Prostate gland (tissue), 2 donors: ENCODE measurements around the gene UNC119B. TPM values are rescaled to one million over a fixed set of nuclear protein-coding genes. Genes with fewer than 3 reads are reported as not detected.

Experiments
- DNase-seq: peaks from one replicate; pipeline ENCODE4 v3.0.0-alpha.2; 2019; ENCODE audit warnings: low spot score
- H3K27ac ChIP-seq, 2 donors: fragments of 200-600 bp; sonication (generic); 2 replicates each; pipeline ENCODE4 v1.5.1; 2017 to 2019
- H3K27me3 ChIP-seq: fragments of 200-600 bp; sonication (generic); replicated peaks from 2 replicates; pipeline ENCODE4 v1.5.1; 2019; ENCODE audit not compliant: insufficient read depth
- H3K36me3 ChIP-seq, 2 donors: fragments of 200-600 bp; sonication (generic); 1 replicate in 1 of 2; 2 replicates in 1 of 2; pipeline versions ENCODE4 v1.5.1 to v1.8.1; 2017 to 2019
- H3K4me1 ChIP-seq: fragments of 200-600 bp; sonication (generic); replicated peaks from 2 replicates; pipeline ENCODE4 v1.5.1; 2019
- H3K4me3 ChIP-seq, 2 donors: fragments of 200-600 bp; sonication (generic); 2 replicates each; pipeline ENCODE4 v1.5.1; 2017 to 2019
- H3K9me3 ChIP-seq: fragments of 200-600 bp; sonication (generic); 2 replicates; pipeline ENCODE4 v1.5.1; 2017
- CTCF ChIP-seq, 4 experiments: fragments of 200-600 bp in 2 of 4; fragments of 450-650 bp in 2 of 4; sonication (generic) in 2 of 4; IDR thresholded peaks; 1 replicate in 3 of 4; 2 replicates in 1 of 4; pipeline ENCODE4 v1.5.1; 2016 to 2019; ENCODE audit warnings: antibody characterized with exemption in 4 of 4, mild to moderate bottlenecking in 2 of 4, moderate library complexity in 2 of 4
- POLR2A ChIP-seq: fragments of 450-650 bp; IDR thresholded peaks from one replicate; pipeline ENCODE4 v1.6.1; 2016; ENCODE audit warnings: antibody characterized with exemption, mild to moderate bottlenecking
- POLR2AphosphoS5 ChIP-seq: sonication (generic); formaldehyde crosslinking; IDR thresholded peaks from one replicate; pipeline ENCODE4 v1.6.1; 2017; ENCODE audit warnings: antibody characterized with exemption
- WGBS: methylation state at CpG from one replicate; pipeline ENCODE4 v1.1.5; 2018; 5-methylcytosine and 5-hydroxymethylcytosine counted together
- intact Hi-C: fragments of 100-400 bp; cut with DNase I; formaldehyde crosslinking; loops from one replicate; pipeline ENCODE4 v1.14.2; 2022
- total RNA-seq, 2 donors: library from RNA; depleted of rRNA; stranded (reverse); fragments of >200 nt; gene quantifications; one replicate each; pipeline ENCODE4 v1.1.0, GENCODE V29; 2016

The UNC119B gene
- 10 to 100 TPM; 26.0 to 41.9 TPM for total RNA-seq

DNA sequence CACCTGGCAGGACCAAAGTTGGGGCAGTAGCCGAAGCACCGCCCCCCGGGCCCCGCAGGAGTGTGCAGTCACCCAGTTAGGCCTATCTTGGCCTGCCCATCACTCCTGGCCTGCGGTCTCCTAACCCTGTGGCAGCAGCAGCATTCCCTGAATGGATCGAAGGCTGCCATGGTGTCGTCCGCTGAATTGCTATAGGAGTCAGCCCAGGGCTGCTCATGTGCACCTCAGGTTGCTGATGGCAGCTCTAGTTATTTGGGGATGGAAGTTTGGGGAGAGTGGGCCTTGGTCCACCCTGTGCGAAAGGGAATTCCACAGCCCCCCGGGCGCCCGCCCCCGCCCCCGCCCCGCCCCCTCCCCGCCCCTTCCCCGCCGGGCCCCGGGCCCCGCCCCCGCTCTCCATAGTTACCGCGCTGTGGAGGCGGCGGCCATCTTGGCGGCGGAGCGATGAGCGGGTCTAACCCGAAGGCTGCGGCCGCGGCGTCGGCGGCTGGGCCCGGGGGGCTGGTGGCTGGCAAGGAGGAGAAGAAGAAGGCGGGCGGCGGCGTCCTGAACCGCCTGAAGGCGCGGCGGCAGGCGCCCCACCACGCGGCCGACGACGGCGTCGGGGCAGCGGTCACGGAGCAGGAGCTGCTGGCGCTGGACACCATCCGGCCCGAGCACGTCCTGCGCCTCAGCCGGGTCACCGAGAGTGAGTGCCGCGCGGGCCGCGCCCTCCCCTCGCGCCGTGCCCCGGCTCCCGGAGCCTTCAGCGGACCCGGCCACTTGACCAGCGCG, at the start of gene UNC119B:
Gene UNC119B (plus strand): TSS at position 428 of the 774 bp plus-strand sequence. CDS start 17 bp downstream, at position 445.
- TF ChIP-seq POLR2AphosphoS5 (no peak), POLR2A (peak; percentile 41)
- DNase-seq: peak; percentile 62
- WGBS: under 1% methylated on average over 41 of the region's 76 CpGs
- Histone ChIP-seq H3K27ac (peak within 1 kb of the TSS; percentile 92 to 94), H3K27me3 (no peaks in the 10 kb centered on the region), H3K36me3 (no peaks in the 10 kb centered on the region), H3K9me3 (no peaks in the 10 kb centered on the region), H3K4me3 (peak within 1 kb of the TSS; percentile 94 to 97), H3K4me1 (no peaks in the 10 kb centered on the region)
- intact Hi-C loops: loop anchor here (2.0 kb wide), 2 partner anchors 23 to 129 kb away; partner anchors contain the start of genes MLEC and POP5

DNA sequence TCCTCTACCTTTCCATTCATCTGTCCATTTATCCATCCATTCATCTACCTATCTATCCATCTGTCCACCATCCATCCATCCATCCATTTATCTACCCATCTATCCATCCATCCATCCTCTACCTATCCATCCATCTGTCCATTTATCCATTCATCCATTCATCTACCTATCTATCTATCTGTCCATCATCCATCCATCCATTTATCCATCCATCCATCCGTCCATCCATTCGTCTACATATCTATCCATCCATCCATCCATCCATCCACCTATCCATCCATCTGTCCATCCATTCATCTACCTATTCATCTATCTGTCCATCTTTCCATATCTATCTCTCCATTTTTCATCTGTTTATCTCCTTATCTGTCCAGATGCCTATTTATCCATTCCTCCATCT, 48.8 kb upstream of the UNC119B start:
- TF ChIP-seq POLR2AphosphoS5 (no peak), CTCF (IDR thresholded peaks at IDR 0.05) (no peak), POLR2A (no peak)
- no peaks in the 10 kb centered on the region for H3K4me1 ChIP-seq
- no peak overlapping the region for H3K4me3 ChIP-seq
- no peaks in the 10 kb centered on the region for H3K9me3 ChIP-seq
- 42% methylated on average over 2 of the region's 2 CpGs for WGBS
- no peak for DNase-seq
- H3K27ac ChIP-seq: no peak overlapping the region
- no peaks in the 10 kb centered on the region for H3K36me3 ChIP-seq
- no peaks in the 10 kb centered on the region for H3K27me3 ChIP-seq
- intact Hi-C loops: no loop called here

DNA sequence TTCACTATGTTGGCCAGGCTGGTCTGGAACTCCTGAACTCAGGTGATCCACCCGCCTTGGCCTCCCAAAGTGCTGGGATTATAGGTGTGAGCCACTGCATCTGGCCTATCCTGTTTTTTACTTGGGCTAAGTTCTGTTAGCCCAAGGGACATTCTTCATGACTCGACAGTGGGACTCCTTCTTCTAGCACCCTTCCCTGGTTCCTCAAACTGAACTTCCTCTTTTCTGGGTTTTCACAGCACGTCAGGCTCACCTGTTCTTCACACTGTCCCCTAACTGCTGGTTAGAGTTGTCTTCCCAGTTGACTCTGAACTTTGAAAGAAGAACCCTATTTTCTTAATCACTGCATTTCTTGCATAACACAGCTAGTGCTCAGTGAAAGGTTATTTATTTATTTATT, 47.4 kb upstream of the UNC119B start:
- intact Hi-C loops: no loop called here
- 87% methylated on average over 3 of the region's 3 CpGs for WGBS

GRCh38 chr12:120663741-120664140, 46.5 kb upstream of the UNC119B start:
- intact Hi-C loops: no loop called here
- no peaks in the 10 kb centered on the region for H3K27me3 ChIP-seq
- H3K27ac ChIP-seq: no peak overlapping the region
- no peak for DNase-seq
- TF ChIP-seq CTCF (IDR thresholded peaks at IDR 0.05) (no peak), POLR2AphosphoS5 (no peak), POLR2A (no peak)
- H3K4me3 ChIP-seq: no peak overlapping the region
- H3K9me3 ChIP-seq: no peaks in the 10 kb centered on the region
- 75% methylated on average over 5 of the region's 5 CpGs for WGBS
- H3K4me1 ChIP-seq: no peaks in the 10 kb centered on the region
- H3K36me3 ChIP-seq: no peaks in the 10 kb centered on the region

More for the DNA sequence above, 47.4 kb upstream of the UNC119B start:
- DNase-seq: no peak
- Histone ChIP-seq H3K27ac (no peak overlapping the region), H3K36me3 (no peaks in the 10 kb centered on the region), H3K4me1 (no peaks in the 10 kb centered on the region), H3K4me3 (no peak overlapping the region), H3K27me3 (no peaks in the 10 kb centered on the region), H3K9me3 (no peaks in the 10 kb centered on the region)
- TF ChIP-seq CTCF (IDR thresholded peaks at IDR 0.05): no peak
- TF ChIP-seq POLR2A: no peak
- no peak for TF ChIP-seq POLR2AphosphoS5

DNA sequence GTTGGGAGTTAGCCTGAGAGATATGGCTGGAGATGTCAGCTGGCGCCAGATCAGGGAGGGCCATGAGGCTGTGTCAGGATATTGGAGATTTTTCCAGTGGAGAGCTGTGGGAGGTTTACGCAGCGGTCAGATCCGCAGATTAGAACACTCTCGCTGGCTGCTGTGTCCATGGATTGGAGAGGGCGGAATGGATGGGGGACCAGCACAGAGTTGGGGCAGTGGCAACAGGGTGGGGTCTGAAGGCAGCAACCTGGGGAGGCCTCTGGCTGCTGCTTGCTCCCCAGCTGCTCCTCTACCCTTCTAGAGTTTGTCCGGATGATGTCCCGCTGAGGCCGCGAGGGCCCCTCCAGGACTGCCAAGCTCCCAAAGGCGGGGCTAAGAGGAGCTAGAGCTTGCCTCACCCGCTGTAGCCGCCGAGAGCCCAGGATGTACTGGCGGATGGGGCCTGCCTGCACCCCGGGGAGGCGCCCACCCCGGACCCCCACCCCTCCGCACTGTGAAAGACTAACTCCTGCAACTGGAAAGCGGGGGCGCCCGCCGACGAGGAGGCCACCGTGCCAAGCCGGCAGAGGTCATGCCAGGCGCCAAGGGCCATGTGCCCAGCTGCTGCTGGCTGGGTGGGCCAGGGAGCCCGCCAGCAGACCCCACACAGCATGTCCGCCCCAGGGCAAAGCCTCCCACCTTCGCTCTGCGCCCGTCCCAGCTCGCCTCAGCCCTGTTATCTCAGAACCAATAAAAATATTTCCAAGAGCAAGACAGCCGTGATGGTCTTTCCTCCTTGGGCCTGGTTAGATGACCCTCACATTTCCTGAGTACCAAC, 43.5 kb upstream of the UNC119B start:
- no peaks in the 10 kb centered on the region for H3K4me1 ChIP-seq
- no peak for DNase-seq

More for the DNA sequence above, 43.5 kb upstream of the UNC119B start:
- Histone ChIP-seq H3K36me3 (no peaks in the 10 kb centered on the region), H3K27me3 (no peaks in the 10 kb centered on the region), H3K27ac (no peak overlapping the region), H3K4me3 (no peak overlapping the region), H3K9me3 (no peaks in the 10 kb centered on the region)
- TF ChIP-seq POLR2A (no peak), POLR2AphosphoS5 (no peak), CTCF (IDR thresholded peaks at IDR 0.05) (no peak)
- 74% methylated on average over 21 of the region's 34 CpGs for WGBS
- intact Hi-C loops: no loop called here
